HCT116 (cell line): ENCODE results near the gene ZNF750. TPM values are rescaled to one million over a fixed set of nuclear protein-coding genes. Genes with fewer than 3 reads are reported as not detected.

Source experiments
- ATAC-seq: fragments of 200-7000 bp; cut with Tn5 transposase; 2 replicates; pipeline ENCODE4 v1.9.1; 2020; ENCODE audit warnings: mild to moderate bottlenecking, moderate library complexity
- BruUV-seq: library from RNA; stranded (reverse); fragments of 400-500 nt; replicated peaks from 2 replicates; lab custom pipeline; 2021; lab: Mats Ljungman, UMichigan
- CTCF ChIA-PET: fragments of 300-600 bp; sonication (Branson Sonifier 250); formaldehyde crosslinking; loops from one replicate; lab custom pipeline; 2021; ENCODE audit warnings: antibody characterized with exemption; lab: Charles Lee
- POLR2A ChIA-PET: fragments of 300-600, 350-600 bp; sonication (Branson Sonifier 250); formaldehyde crosslinking; loops from one replicate; lab custom pipeline; 2021; ENCODE audit warnings: antibody characterized with exemption; lab: Charles Lee
- RAD21 ChIA-PET, 2 experiments: fragments of 300-600 bp; sonication (Branson Sonifier 250); formaldehyde crosslinking; loops; one replicate each; lab custom pipeline; 2023; ENCODE audit warnings: low total read pairs in 2 of 2; ENCODE audit not compliant: uncharacterized antibody in 2 of 2, unreplicated experiment in 2 of 2, low non-redundant PET in 1 of 2; lab: Charles Lee
- DNase-seq: peaks from one replicate; pipeline ENCODE4 v3.0.0-alpha.2; 2010; ENCODE audit warnings: low read depth, low spot score
- H2AFZ ChIP-seq: fragments of 200-600 bp; shearing (Covaris generic), sonication (generic); 2 replicates; pipeline ENCODE4 v1.6.1; 2017; ENCODE audit warnings: low read depth, mixed run types, mixed read lengths, antibody characterized with exemption, low read length; ENCODE audit not compliant: poor library complexity, severe bottlenecking
- H3K27ac ChIP-seq: 2 replicates; pipeline ENCODE4 v1.5.1; 2012; ENCODE audit warnings: low read depth, low read length
- H3K27me3 ChIP-seq: fragments of 200-600 bp; sonication (generic); 2 replicates; pipeline ENCODE4 v1.6.1; 2016; ENCODE audit warnings: mixed run types, low read length, mixed read lengths; ENCODE audit not compliant: insufficient read depth
- H3K36me3 ChIP-seq, 2 experiments: fragments of 200-500 bp in 1 of 2; fragments of 200-600 bp in 1 of 2; sonication (Bioruptor generic) in 1 of 2; sonication (generic) in 1 of 2; 2 replicates each; pipeline versions ENCODE4 v1.5.1 to v1.6.1; 2014 to 2016; ENCODE audit warnings: low read length in 2 of 2, inconsistent platforms in 1 of 2, mixed read lengths in 1 of 2, mixed run types in 1 of 2; ENCODE audit not compliant: insufficient read depth in 2 of 2, control insufficient read depth in 1 of 2
- H3K4me1 ChIP-seq, 2 experiments: fragments of 200-600 bp in 1 of 2; sonication (generic) in 1 of 2; 2 replicates each; pipeline versions ENCODE4 v1.5.1 to v1.6.1; 2012 to 2017; ENCODE audit warnings: low read length in 2 of 2, inconsistent platforms in 1 of 2, mild to moderate bottlenecking in 1 of 2, mixed read lengths in 1 of 2, mixed run types in 1 of 2, moderate library complexity in 1 of 2; ENCODE audit not compliant: insufficient read depth in 2 of 2, control insufficient read depth in 1 of 2
- H3K4me2 ChIP-seq: fragments of 200-600 bp; sonication (generic); 2 replicates; pipeline ENCODE4 v1.6.1; 2017; ENCODE audit warnings: mixed run types, low read length, mixed read lengths
- H3K4me3 ChIP-seq, 2 experiments: fragments of 200-600 bp in 1 of 2; sonication (generic) in 1 of 2; replicated peaks in 1 of 2; 2 replicates each; pipeline ENCODE4 v1.5.1; 2011 to 2016; ENCODE audit warnings: low read length in 2 of 2, control low read depth in 1 of 2, low read depth in 1 of 2, mild to moderate bottlenecking in 1 of 2, mixed read lengths in 1 of 2, mixed run types in 1 of 2
- H3K79me2 ChIP-seq: fragments of 200-600 bp; sonication (generic); 2 replicates; pipeline ENCODE4 v1.6.1; 2017; ENCODE audit warnings: mild to moderate bottlenecking, mixed run types, low read length, moderate library complexity, mixed read lengths; ENCODE audit not compliant: insufficient read depth
- H3K9ac ChIP-seq: fragments of 200-600 bp; sonication (generic); 2 replicates; pipeline ENCODE4 v1.6.1; 2016; ENCODE audit warnings: low read length, mixed read lengths
- H3K9me2 ChIP-seq: fragments of 200-600 bp; sonication (generic), shearing (Covaris generic); 2 replicates; pipeline ENCODE4 v1.6.1; 2017; ENCODE audit warnings: mixed run types, mild to moderate bottlenecking, moderate library complexity; ENCODE audit not compliant: insufficient read depth
- H3K9me3 ChIP-seq, 2 experiments: fragments of 200-500 bp in 1 of 2; fragments of 200-600 bp in 1 of 2; sonication (Bioruptor generic) in 1 of 2; sonication (generic) in 1 of 2; 2 replicates each; pipeline ENCODE4 v1.6.1; 2014 to 2017; ENCODE audit warnings: low read length in 2 of 2, mixed read lengths in 2 of 2, inconsistent platforms in 1 of 2, low read depth in 1 of 2, mild to moderate bottlenecking in 1 of 2, mixed run types in 1 of 2, moderate library complexity in 1 of 2; ENCODE audit not compliant: control insufficient read depth in 1 of 2, insufficient read depth in 1 of 2
- H4K20me1 ChIP-seq: fragments of 200-600 bp; sonication (generic), shearing (Covaris generic); 2 replicates; pipeline ENCODE4 v1.6.1; 2017; ENCODE audit warnings: mixed run types, mild to moderate bottlenecking, moderate library complexity; ENCODE audit not compliant: insufficient read depth
- CBX3 ChIP-seq: IDR thresholded peaks from 2 replicates; pipeline ENCODE4 v1.6.1; 2012; ENCODE audit warnings: low read depth
- EGR1 ChIP-seq: IDR thresholded peaks from 2 replicates; pipeline ENCODE4 v1.6.1; 2012; ENCODE audit warnings: low read depth
- ELF1 ChIP-seq: IDR thresholded peaks from 2 replicates; pipeline ENCODE4 v1.6.1; 2012; ENCODE audit warnings: low read depth, borderline replicate concordance
- EZH2 ChIP-seq: fragments of 200-600 bp; sonication (generic); IDR thresholded peaks from 2 replicates; pipeline ENCODE4 v1.6.1; 2017; ENCODE audit warnings: antibody characterized with exemption, mixed run types
- EZH2phosphoT487 ChIP-seq: fragments of 200-600 bp; IDR thresholded peaks from 2 replicates; pipeline ENCODE4 v1.6.1; 2018; ENCODE audit warnings: antibody characterized with exemption, borderline replicate concordance
- FOSL1 ChIP-seq: IDR thresholded peaks from 2 replicates; pipeline ENCODE4 v1.6.1; 2012; ENCODE audit warnings: low read depth
- POLR2A ChIP-seq: IDR thresholded peaks from 2 replicates; pipeline ENCODE4 v1.7.0; 2011; ENCODE audit warnings: borderline replicate concordance; ENCODE audit not compliant: insufficient read depth, insufficient read length; ENCODE audit errors: extremely low read depth
- POLR2AphosphoS5 ChIP-seq: IDR thresholded peaks from 2 replicates; pipeline ENCODE4 v1.6.1; 2011; ENCODE audit warnings: mild to moderate bottlenecking, low read depth, low read length, moderate library complexity
- RAD21 ChIP-seq: IDR thresholded peaks from 2 replicates; pipeline ENCODE4 v1.6.1; 2012; ENCODE audit warnings: low read depth, mild to moderate bottlenecking
- TCF7L2 ChIP-seq: IDR thresholded peaks from 2 replicates; pipeline ENCODE4 v1.7.0; 2011; ENCODE audit warnings: borderline replicate concordance, inconsistent platforms; ENCODE audit not compliant: insufficient read depth, insufficient read length; ENCODE audit errors: extremely low read depth
- YY1 ChIP-seq: IDR thresholded peaks from 2 replicates; pipeline ENCODE4 v1.6.1; 2011; ENCODE audit warnings: low read length, low read depth, moderate library complexity, mild to moderate bottlenecking; ENCODE audit not compliant: insufficient replicate concordance; ENCODE audit errors: extremely low read depth
- ZFX ChIP-seq: fragments of 450-650 bp; IDR thresholded peaks from 2 replicates; pipeline ENCODE4 v1.6.1; 2017
- ZNF274 ChIP-seq: fragments of 200-500 bp; sonication (Bioruptor generic); IDR thresholded peaks from 2 replicates; pipeline ENCODE4 v1.6.1; 2014; ENCODE audit warnings: mild to moderate bottlenecking, low read depth, low read length, inconsistent platforms
- intact Hi-C: fragments of 100-400 bp; cut with micrococcal nuclease; formaldehyde crosslinking; loops from 2 replicates; pipeline ENCODE4 v1.10.0; 2022
- total RNA-seq: library from RNA; stranded (reverse); gene quantifications from one replicate; pipeline ENCODE4 v1.2.1, GENCODE V29; 2021; ENCODE audit not compliant: unreplicated experiment
- TF ChIP-seq, protein P1 (sequence below): IDR thresholded peaks from 2 replicates; pipeline ENCODE4 v1.6.1; 2012; ENCODE audit warnings: low read depth
- TF ChIP-seq, protein P2 (sequence below): IDR thresholded peaks from 2 replicates; pipeline ENCODE4 v1.6.1; 2012
- TF ChIP-seq, protein P3 (sequence below): IDR thresholded peaks from 2 replicates; pipeline ENCODE4 v1.6.1; 2012

Gene ZNF750
- total RNA-seq, 1 experiment from 2014 or later, result not detected

DNA sequence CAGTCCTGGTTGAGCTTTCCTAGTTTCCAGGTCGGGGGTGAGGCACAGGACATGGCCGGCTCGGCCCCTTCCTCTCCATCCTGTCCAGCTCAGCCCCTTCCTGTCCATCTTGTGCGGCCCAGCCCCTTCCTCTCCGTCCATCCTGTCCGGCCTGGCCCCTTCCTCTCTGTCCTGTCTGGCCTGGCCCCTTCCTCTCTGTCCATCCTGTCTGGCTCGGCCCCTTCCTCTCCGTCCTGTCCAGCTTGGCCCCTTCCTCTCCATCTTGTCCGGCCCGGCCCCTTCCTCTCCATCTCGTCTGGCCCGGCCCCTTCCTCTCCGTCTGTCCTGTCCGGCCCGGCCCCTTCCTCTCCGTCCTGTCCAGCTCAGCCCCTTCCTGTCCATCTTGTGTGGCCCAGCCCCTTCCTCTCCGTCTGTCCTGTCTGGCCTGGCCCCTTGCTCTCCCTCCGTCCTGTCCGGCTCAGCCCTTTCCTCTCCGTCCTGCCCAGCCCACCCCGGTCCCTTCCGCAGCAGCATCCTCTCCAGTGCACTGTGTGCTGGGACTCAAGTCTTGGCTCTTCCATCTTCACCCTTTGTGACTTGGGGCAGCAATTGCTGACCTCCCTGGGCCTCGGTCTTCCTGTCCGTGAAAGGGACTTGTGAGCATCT lies 5.5 kb upstream of the ZNF750 start:
- H3K9me2 ChIP-seq, result no peaks in the 10 kb centered on the region
- H3K9ac ChIP-seq, result no peak overlapping the region
- no peaks in the 10 kb centered on the region for H3K79me2 ChIP-seq
- CTCF ChIA-PET, result no interaction called here
- no peaks in the 10 kb centered on the region for H4K20me1 ChIP-seq
- H3K4me3 ChIP-seq, result no peak overlapping the region
- no peaks in the 10 kb centered on the region for H3K4me1 ChIP-seq
- H3K27me3 ChIP-seq, result no peaks in the 10 kb centered on the region
- 0 out of 2 replicates have a peak, but pooled peaks have one; percentile 7 for ATAC-seq
- DNase-seq, result no peak
- no peak overlapping the region for H3K27ac ChIP-seq
- no peak overlapping the region for H2AFZ ChIP-seq
- H3K36me3 ChIP-seq, result no peaks in the 10 kb centered on the region; a peak in 1 of 4 replicates
- POLR2A ChIA-PET, result no interaction called here
- no peak overlapping the region for H3K4me2 ChIP-seq
- no peaks in the 10 kb centered on the region for H3K9me3 ChIP-seq
- intact Hi-C loops, result no loop called here
- BruUV-seq, result no TSS peak
- RAD21 ChIA-PET, result no interaction called here
- TF ChIP-seq EGR1, result no peak
- TF ChIP-seq YY1, result no peak
- no peak for TF ChIP-seq CBX3
- TF ChIP-seq, protein P1, sequence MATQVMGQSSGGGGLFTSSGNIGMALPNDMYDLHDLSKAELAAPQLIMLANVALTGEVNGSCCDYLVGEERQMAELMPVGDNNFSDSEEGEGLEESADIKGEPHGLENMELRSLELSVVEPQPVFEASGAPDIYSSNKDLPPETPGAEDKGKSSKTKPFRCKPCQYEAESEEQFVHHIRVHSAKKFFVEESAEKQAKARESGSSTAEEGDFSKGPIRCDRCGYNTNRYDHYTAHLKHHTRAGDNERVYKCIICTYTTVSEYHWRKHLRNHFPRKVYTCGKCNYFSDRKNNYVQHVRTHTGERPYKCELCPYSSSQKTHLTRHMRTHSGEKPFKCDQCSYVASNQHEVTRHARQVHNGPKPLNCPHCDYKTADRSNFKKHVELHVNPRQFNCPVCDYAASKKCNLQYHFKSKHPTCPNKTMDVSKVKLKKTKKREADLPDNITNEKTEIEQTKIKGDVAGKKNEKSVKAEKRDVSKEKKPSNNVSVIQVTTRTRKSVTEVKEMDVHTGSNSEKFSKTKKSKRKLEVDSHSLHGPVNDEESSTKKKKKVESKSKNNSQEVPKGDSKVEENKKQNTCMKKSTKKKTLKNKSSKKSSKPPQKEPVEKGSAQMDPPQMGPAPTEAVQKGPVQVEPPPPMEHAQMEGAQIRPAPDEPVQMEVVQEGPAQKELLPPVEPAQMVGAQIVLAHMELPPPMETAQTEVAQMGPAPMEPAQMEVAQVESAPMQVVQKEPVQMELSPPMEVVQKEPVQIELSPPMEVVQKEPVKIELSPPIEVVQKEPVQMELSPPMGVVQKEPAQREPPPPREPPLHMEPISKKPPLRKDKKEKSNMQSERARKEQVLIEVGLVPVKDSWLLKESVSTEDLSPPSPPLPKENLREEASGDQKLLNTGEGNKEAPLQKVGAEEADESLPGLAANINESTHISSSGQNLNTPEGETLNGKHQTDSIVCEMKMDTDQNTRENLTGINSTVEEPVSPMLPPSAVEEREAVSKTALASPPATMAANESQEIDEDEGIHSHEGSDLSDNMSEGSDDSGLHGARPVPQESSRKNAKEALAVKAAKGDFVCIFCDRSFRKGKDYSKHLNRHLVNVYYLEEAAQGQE, result no peak
- no peak for TF ChIP-seq POLR2A
- no peak for TF ChIP-seq EZH2
- TF ChIP-seq ZNF274, result no peak
- TF ChIP-seq FOSL1, result no peak
- TF ChIP-seq, protein P2, sequence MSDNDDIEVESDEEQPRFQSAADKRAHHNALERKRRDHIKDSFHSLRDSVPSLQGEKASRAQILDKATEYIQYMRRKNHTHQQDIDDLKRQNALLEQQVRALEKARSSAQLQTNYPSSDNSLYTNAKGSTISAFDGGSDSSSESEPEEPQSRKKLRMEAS, result no peak
- no peak for TF ChIP-seq EZH2phosphoT487
- TF ChIP-seq, protein P3, sequence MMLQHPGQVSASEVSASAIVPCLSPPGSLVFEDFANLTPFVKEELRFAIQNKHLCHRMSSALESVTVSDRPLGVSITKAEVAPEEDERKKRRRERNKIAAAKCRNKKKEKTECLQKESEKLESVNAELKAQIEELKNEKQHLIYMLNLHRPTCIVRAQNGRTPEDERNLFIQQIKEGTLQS, result no peak
- no peak for TF ChIP-seq ELF1
- no peak for TF ChIP-seq TCF7L2
- TF ChIP-seq RAD21, result no peak
- no peak for TF ChIP-seq ZFX
- TF ChIP-seq POLR2AphosphoS5, result no peak
